ENCODE measurements around the gene RNASEH2C. TPM values are rescaled to one million over a fixed set of nuclear protein-coding genes. Genes with fewer than 3 reads are reported as not detected.
"Not testable (repeated sequence)": the region's sequence is repeated elsewhere in the genome, so short reads cannot be mapped to it uniquely, and the experiment has no call there.

The RNASEH2C gene
- total and polyA plus RNA-seq, 2 of the 13 experiments (the other 11 are each of a cell fraction or from before 2014, with no cell fraction given) = 27.4 to 50.9 TPM

DNA sequence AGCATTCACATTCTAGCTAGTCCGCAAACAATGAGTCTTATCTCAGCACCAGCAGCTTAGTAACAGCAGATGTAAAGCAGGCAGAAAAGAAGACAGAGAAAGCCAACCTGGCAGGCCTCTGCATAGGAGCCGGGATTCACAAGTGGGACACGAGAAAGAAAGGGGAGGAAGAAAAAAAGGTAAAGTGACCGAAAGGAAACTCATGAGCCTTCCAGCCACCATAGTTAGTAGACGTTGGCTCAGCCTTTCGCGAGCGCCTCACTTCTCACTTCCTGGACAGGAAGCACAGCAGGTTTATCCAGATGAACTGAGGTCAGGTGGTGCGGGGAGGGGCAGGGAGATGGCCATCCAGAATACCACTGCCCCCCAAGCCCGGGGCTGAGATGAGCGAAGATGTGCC, 28.2 kb downstream of the RNASEH2C start:
- Histone ChIP-seq H3K4me1 (ENCODE audit: insufficient read depth, low read length) (peaks cover 15% of the 10 kb centered on the region), H3K9ac (ENCODE audit: insufficient read depth, low read depth, low read length) (no peak overlapping the region), H3K79me2 (ENCODE audit: insufficient read depth, low read length) (no peaks in the 10 kb centered on the region), H3K27me3 (ENCODE audit: control insufficient read depth in 1 of 2, insufficient read depth in 2 of 2, low read length in 2 of 2) (peaks cover 0 to 11% of the 10 kb centered on the region in 2 experiments; a peak in 2 of 5 replicates), H3K36me3 (replicated peaks in 1 of 2; ENCODE audit: control insufficient read depth in 1 of 2, insufficient read depth in 2 of 2, low read length in 2 of 2) (no peaks in the 10 kb centered on the region), H3K4me2 (ENCODE audit: low read depth, low read length) (no peak overlapping the region), H3K27ac (ENCODE audit: extremely low read length, insufficient read depth, low read length) (no peak overlapping the region), H3K9me3 (ENCODE audit: low read length) (no peaks in the 10 kb centered on the region), H4K20me1 (ENCODE audit: insufficient read depth, low read length) (no peaks in the 10 kb centered on the region), H2AFZ (ENCODE audit: low read length) (no peak overlapping the region), H3K4me3 (replicated peaks in 1 of 3; ENCODE audit: insufficient read depth in 1 of 3, low read depth in 2 of 3, low read length in 3 of 3) (no peak overlapping the region)
- ATAC-seq = no peak
- DNase-seq (ENCODE audit: low spot score) = no peak
- in situ Hi-C loops (cut with HindIII; ENCODE audit: extremely low pct_ligation_motif_present, low pct_unique_long_range_greater_than_20kb) = no loop called here
- TF ChIP-seq ZNF672 (CRISPR knock-in tag; IDR thresholded peaks at IDR 0.05) = no peak
- no peak for TF ChIP-seq NR3C1 (CRISPR knock-in tag; IDR thresholded peaks at IDR 0.05)
- no peak for TF ChIP-seq PHF8 (CRISPR knock-in tag; IDR thresholded peaks at IDR 0.05)
- no peak for TF ChIP-seq ATM (IDR thresholded peaks at IDR 0.05; ENCODE audit: borderline replicate concordance)
- TF ChIP-seq SP5 (CRISPR knock-in tag; IDR thresholded peaks at IDR 0.05; ENCODE audit: borderline replicate concordance, low read depth) = no peak
- no peak for TF ChIP-seq ZNF143 (CRISPR knock-in tag; IDR thresholded peaks at IDR 0.05)
- no peak for TF ChIP-seq MYC (CRISPR knock-in tag; IDR thresholded peaks at IDR 0.05; ENCODE audit: borderline replicate concordance)
- TF ChIP-seq, protein P1, sequence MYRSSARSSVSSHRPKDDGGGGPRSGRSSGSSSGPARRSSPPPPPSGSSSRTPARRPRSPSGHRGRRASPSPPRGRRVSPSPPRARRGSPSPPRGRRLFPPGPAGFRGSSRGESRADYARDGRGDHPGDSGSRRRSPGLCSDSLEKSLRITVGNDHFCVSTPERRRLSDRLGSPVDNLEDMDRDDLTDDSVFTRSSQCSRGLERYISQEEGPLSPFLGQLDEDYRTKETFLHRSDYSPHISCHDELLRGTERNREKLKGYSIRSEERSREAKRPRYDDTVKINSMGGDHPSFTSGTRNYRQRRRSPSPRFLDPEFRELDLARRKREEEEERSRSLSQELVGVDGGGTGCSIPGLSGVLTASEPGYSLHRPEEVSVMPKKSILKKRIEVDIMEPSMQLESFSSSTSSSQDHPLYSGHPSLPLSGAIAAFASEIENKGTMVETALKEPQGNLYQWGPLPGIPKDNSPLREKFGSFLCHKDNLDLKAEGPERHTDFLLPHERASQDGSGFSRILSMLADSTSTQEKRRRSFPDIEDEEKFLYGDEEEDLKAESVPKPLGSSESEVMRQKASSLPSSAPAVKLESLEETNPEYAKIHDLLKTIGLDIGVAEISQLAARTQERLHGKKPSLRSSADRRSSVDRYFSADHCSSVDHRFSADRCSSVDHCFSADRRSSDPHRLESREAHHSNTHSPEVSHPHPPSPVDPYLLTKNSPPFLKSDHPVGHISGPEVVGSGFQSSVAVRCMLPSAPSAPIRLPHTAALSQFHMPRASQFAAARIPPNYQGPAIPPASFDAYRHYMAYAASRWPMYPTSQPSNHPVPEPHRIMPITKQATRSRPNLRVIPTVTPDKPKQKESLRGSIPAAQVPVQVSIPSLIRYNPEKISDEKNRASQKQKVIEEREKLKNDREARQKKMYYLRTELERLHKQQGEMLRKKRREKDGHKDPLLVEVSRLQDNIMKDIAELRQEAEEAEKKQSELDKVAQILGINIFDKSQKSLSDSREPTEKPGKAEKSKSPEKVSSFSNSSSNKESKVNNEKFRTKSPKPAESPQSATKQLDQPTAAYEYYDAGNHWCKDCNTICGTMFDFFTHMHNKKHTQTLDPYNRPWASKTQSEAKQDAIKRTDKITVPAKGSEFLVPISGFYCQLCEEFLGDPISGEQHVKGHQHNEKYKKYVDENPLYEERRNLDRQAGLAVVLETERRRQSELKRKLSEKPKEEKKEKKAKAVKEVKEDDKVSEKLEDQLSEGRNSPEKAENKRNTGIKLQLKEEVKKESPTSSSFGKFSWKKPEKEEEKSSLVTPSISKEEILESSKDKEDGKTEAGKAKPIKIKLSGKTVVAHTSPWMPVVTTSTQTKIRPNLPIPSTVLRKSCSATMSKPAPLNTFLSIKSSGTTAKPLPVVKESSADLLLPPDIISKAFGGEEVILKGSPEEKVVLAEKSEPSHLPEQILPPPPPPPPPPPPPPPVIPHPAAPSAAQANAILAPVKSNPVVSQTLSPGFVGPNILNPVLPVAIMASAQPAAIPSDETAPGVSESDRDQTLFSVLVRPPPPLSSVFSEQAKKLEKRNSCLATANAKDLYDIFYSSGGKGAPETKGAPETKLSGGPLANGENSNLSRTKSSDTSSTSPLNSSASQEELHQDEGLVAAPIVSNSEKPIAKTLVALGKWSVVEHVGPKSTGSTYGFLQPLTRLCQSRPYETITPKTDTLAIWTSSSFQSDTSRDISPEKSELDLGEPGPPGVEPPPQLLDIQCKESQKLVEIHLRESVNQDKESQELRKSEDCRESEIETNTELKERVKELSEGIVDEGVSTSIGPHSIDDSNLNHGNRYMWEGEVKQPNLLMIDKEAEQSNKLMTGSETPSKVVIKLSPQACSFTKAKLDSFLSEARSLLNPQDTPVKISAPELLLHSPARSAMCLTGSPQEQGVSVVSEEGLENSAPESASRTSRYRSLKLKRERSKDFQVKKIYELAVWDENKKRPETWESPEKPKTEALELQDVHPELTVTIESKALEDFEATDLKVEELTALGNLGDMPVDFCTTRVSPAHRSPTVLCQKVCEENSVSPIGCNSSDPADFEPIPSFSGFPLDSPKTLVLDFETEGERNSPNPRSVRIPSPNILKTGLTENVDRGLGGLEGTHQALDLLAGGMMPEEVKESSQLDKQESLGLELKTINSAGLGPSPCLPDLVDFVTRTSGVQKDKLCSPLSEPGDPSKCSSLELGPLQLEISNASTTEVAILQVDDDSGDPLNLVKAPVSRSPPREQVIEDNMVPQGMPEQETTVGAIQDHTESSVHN (CRISPR knock-in tag; IDR thresholded peaks at IDR 0.05) = no peak
- TF ChIP-seq ZNF709 (CRISPR knock-in tag; IDR thresholded peaks at IDR 0.05) = no peak
- TF ChIP-seq YEATS2 (CRISPR knock-in tag; IDR thresholded peaks at IDR 0.05; ENCODE audit: borderline replicate concordance) = no peak
- no peak for TF ChIP-seq HMG20A (CRISPR knock-in tag; IDR thresholded peaks at IDR 0.05; ENCODE audit: borderline replicate concordance)
- FAIRE-seq = no peak
- WGBS (ENCODE audit: low lambda C conversion rate) = 61% methylated on average over 11 of the region's 11 CpGs
- intact Hi-C loops (cut with micrococcal nuclease; ENCODE audit: unreplicated experiment) = no loop called here
- no TSS peak for BruUV-seq (replicated peaks)
- POLR2A ChIA-PET = no interaction called here
- CTCF ChIA-PET (ENCODE audit: low intra/inter-chr PET ratio, low total read pairs) = no interaction called here

DNA sequence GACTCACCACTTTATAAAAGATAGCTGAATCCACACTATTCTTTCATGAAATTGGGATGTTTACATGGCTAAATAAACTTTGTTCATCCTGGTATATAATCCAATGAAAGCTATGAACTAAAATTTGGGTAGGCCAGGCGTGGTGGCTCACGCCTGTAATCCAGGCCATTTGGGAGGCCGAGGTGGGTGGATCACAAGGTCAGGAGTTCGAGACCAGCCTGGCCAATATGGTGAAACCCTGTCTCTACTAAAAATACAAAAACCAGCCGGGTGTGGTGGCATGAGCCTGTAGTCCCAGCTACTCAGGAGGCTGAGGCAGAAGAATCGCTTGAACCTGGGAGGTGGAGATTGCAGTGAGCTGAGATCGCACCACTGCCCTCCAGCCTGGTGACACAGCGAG, 28.8 kb downstream of the RNASEH2C start:
- ATAC-seq; DNase-seq (ENCODE audit: low spot score); H3K4me3 ChIP-seq (replicated peaks in 1 of 3; ENCODE audit: insufficient read depth in 1 of 3, low read depth in 2 of 3, low read length in 3 of 3); H3K27me3 ChIP-seq (ENCODE audit: control insufficient read depth in 1 of 2, insufficient read depth in 2 of 2, low read length in 2 of 2); intact Hi-C loops (cut with micrococcal nuclease; ENCODE audit: unreplicated experiment); BruUV-seq (replicated peaks); H4K20me1 ChIP-seq (ENCODE audit: insufficient read depth, low read length); H3K9ac ChIP-seq (ENCODE audit: insufficient read depth, low read depth, low read length); H3K36me3 ChIP-seq (replicated peaks in 1 of 2; ENCODE audit: control insufficient read depth in 1 of 2, insufficient read depth in 2 of 2, low read length in 2 of 2); H3K79me2 ChIP-seq (ENCODE audit: insufficient read depth, low read length); H3K27ac ChIP-seq (ENCODE audit: extremely low read length, insufficient read depth, low read length); FAIRE-seq; H3K9me3 ChIP-seq (ENCODE audit: low read length); POLR2A ChIA-PET; H3K4me2 ChIP-seq (ENCODE audit: low read depth, low read length); CTCF ChIA-PET (ENCODE audit: low intra/inter-chr PET ratio, low total read pairs); in situ Hi-C loops (cut with HindIII; ENCODE audit: extremely low pct_ligation_motif_present, low pct_unique_long_range_greater_than_20kb); H2AFZ ChIP-seq (ENCODE audit: low read length): not testable (repeated sequence)
- peaks cover 15% of the 10 kb centered on the region for H3K4me1 ChIP-seq (ENCODE audit: insufficient read depth, low read length)
- WGBS (ENCODE audit: low lambda C conversion rate) = 39% methylated on average over 8 of the region's 8 CpGs
